ENCODE measurements around the gene AADACL3. TPM values are rescaled to one million over a fixed set of nuclear protein-coding genes. Genes with fewer than 3 reads are reported as not detected.

Gene AADACL3
- total RNA-seq, 1 donor from 2014 or later, result not detected

DNA sequence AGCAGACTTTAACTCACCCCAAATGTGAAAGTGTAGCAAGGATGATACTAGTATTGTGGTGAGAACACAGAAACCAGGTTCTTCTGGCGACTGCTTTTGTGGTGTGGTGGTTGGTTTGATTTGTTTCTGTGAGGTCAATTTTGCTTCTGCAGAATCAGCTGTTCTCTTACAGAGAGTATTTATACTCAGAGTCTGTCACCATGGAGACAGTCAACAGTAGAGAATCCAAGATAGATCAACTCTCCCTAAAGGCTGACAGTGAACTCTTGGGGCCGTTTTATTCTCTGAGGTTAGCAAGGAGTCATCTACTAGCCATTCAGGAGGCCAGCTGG lies 30.0 kb downstream of the AADACL3 start, which contains the start of gene CFAP107:
TSS of gene CFAP107 (plus strand) at position 209 of the 332 bp plus-strand sequence. CDS start 231 bp downstream, outside the sequence.
- Mint-ChIP-seq H3K36me3 (ENCODE audit: low read depth) (no peaks in the 10 kb centered on the region), H3K27me3 (ENCODE audit: low read depth) (peaks cover 21% of the 10 kb centered on the region), H3K4me3 (no peak within 1 kb of the TSS), H3K4me1 (no peaks in the 10 kb centered on the region), H3K9me3 (peaks cover 5% of the 10 kb centered on the region), H3K27ac (ENCODE audit: unreplicated experiment) (no peak within 1 kb of the TSS)
- no peak for DNase-seq (ENCODE audit: low read depth, low spot score)
- TF ChIP-seq, protein P1, sequence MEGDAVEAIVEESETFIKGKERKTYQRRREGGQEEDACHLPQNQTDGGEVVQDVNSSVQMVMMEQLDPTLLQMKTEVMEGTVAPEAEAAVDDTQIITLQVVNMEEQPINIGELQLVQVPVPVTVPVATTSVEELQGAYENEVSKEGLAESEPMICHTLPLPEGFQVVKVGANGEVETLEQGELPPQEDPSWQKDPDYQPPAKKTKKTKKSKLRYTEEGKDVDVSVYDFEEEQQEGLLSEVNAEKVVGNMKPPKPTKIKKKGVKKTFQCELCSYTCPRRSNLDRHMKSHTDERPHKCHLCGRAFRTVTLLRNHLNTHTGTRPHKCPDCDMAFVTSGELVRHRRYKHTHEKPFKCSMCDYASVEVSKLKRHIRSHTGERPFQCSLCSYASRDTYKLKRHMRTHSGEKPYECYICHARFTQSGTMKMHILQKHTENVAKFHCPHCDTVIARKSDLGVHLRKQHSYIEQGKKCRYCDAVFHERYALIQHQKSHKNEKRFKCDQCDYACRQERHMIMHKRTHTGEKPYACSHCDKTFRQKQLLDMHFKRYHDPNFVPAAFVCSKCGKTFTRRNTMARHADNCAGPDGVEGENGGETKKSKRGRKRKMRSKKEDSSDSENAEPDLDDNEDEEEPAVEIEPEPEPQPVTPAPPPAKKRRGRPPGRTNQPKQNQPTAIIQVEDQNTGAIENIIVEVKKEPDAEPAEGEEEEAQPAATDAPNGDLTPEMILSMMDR (conservative IDR thresholded peaks at IDR 0.05), result no peak

DNA sequence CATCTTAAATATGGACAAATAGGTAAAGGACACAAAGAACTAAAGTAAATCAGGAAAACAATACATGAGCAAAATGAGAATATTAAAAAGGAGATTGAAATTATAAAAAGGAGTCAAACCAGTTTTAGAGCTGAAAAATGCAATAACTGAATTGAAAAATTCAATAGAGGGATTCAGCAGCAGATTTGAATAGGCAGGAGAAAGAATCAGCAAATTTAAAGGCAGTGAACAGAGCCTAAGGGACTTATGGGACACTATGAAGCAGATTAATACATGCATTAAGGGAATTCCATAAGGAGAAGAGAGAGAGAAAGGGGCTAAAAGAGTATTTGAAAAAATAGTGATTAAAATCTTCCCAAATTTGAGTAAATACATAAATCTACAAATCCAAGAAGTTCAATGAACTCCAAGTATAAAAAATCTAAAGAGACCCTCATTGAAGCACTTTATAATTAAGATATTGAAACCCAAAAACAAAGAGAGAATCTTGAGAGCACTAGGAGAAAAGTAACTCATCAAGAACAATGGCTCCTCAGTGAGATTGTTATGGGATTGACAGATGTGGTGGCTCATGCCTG lies 33.0 kb downstream of the AADACL3 start:
- Mint-ChIP-seq H3K27me3 (ENCODE audit: low read depth) (peaks cover 41% of the 10 kb centered on the region), H3K27ac (ENCODE audit: unreplicated experiment) (no peak overlapping the region), H3K4me3 (no peak overlapping the region), H3K9me3 (peaks cover 5% of the 10 kb centered on the region), H3K36me3 (ENCODE audit: low read depth) (no peaks in the 10 kb centered on the region), H3K4me1 (no peaks in the 10 kb centered on the region)
- no peak for DNase-seq (ENCODE audit: low read depth, low spot score)
- TF ChIP-seq, protein P1 (conservative IDR thresholded peaks at IDR 0.05), result no peak

GRCh38 chr1:12754738-12755137 lies 38.8 kb downstream of the AADACL3 start:
- Mint-ChIP-seq H3K27me3 (ENCODE audit: low read depth) (peaks cover 72% of the 10 kb centered on the region), H3K9me3 (no peaks in the 10 kb centered on the region), H3K4me3 (no peak overlapping the region), H3K27ac (ENCODE audit: unreplicated experiment) (no peak overlapping the region), H3K4me1 (no peaks in the 10 kb centered on the region), H3K36me3 (ENCODE audit: low read depth) (no peaks in the 10 kb centered on the region)
- no peak for DNase-seq (ENCODE audit: low read depth, low spot score)
- TF ChIP-seq, protein P1 (conservative IDR thresholded peaks at IDR 0.05), result no peak

DNA sequence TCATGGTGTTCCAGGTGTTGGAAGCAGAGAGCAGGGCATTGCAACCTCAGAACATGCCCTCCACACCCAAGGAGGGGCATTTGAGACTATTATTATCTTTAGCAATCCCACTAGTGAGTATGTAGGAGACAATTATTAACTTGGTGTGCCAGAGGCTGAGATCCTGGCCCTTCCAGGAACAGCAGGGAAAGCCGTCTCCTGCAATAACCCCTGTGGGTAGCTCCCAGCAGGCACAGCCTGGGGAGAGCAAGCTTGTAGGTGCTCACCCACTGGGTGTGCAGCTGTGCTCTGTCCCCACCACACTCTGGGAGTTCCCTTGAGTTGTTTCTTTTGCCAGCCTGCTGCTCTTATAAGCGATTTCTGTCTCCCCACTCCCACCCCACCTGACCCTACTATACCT lies 40.4 kb downstream of the AADACL3 start:
- no peak for DNase-seq (ENCODE audit: low read depth, low spot score)
- no peaks in the 10 kb centered on the region for H3K4me1 Mint-ChIP-seq
- peaks cover 70% of the 10 kb centered on the region for H3K27me3 Mint-ChIP-seq (ENCODE audit: low read depth)
- no peaks in the 10 kb centered on the region for H3K36me3 Mint-ChIP-seq (ENCODE audit: low read depth)
- H3K9me3 Mint-ChIP-seq, result no peaks in the 10 kb centered on the region
- H3K27ac Mint-ChIP-seq (ENCODE audit: unreplicated experiment), result no peak overlapping the region
- no peak overlapping the region for H3K4me3 Mint-ChIP-seq
- TF ChIP-seq, protein P1 (conservative IDR thresholded peaks at IDR 0.05), result no peak

- no peak for DNase-seq (ENCODE audit: low read depth, low spot score)
- TF ChIP-seq, protein P1 (conservative IDR thresholded peaks at IDR 0.05), result no peak
- H3K27me3 Mint-ChIP-seq (ENCODE audit: low read depth), result peaks cover 65% of the 10 kb centered on the region
- no peak overlapping the region for H3K27ac Mint-ChIP-seq (ENCODE audit: unreplicated experiment)
- no peaks in the 10 kb centered on the region for H3K9me3 Mint-ChIP-seq
- no peaks in the 10 kb centered on the region for H3K4me1 Mint-ChIP-seq
- H3K36me3 Mint-ChIP-seq (ENCODE audit: low read depth), result no peaks in the 10 kb centered on the region
- no peak overlapping the region for H3K4me3 Mint-ChIP-seq
These were observed 41.0 kb downstream of the AADACL3 start for GRCh38 chr1:12756768-12757413.
